ENCODE data around the gene AHNAK. TPM values are rescaled to one million over a fixed set of nuclear protein-coding genes. Genes with fewer than 3 reads are reported as not detected.
A peak's percentile ranks its signal among the peaks of the same experiment; 100 is the strongest.
"Not testable (repeated sequence)": the region's sequence is repeated elsewhere in the genome, so short reads cannot be mapped to it uniquely, and the experiment has no call there.

The AHNAK gene
- total RNA-seq, 2 donors from 2014 or later: 80.3 to 131 TPM

DNA sequence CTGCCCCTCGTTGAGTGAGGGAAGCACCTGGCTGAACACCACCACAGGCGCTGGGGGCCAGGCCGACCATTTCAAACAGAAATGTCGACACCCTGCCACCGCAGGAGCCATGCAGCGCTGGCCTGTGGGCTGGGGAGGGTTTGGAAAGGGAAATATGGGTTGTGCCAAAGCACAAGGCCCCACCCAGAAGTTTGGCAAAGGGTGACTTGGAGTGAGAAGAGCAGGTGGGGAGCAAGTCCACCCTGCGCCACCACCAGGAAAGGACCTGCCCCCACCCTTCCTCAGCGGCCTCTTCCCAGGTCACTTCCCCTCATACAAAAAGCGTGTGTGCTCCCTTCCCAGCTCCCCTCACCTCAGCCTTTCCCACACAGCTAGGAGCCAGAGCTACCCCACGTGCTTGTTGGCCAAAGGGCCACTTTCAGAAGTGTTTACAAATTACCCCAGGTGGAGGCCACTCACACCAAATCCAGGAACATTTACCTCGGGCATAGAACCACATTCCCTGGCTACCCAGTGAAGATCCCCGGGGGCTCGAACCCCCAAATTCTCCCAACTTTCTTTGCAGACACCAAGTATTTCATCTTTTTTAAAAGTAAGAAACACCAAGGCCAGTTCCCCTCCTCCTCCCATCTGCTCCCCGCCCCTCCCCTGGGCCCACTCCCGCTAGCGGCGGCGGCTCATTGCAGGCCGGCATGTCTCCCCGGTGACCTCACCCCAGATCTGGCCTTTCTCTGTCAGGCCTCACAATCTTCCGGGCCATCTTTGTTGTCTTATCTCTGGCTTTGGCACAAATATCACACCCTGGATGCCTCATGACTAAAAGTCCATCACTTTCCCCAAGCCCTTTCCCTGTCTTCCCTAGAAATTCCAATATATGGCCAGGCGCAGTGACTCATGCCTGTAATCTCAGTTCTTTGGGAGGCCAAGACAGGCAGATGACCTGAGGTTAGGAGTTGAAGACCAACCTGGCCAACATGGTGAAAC is 148.3 kb downstream of the AHNAK start:
- no peak overlapping the region for H3K4me3 Mint-ChIP-seq
- DNase-seq: no peak
- H3K27me3 Mint-ChIP-seq (ENCODE audit: low read depth): no peaks in the 10 kb centered on the region
- peaks cover 52% of the 10 kb centered on the region for H3K4me1 Mint-ChIP-seq (ENCODE audit: low read depth)
- ATAC-seq (replicated peaks in 1 of 2): no peak
- H3K9me3 Mint-ChIP-seq: no peaks in the 10 kb centered on the region
- no peak overlapping the region for H3K27ac Mint-ChIP-seq
- no peaks in the 10 kb centered on the region for H3K36me3 Mint-ChIP-seq (ENCODE audit: insufficient read depth in 2 of 2)

DNA sequence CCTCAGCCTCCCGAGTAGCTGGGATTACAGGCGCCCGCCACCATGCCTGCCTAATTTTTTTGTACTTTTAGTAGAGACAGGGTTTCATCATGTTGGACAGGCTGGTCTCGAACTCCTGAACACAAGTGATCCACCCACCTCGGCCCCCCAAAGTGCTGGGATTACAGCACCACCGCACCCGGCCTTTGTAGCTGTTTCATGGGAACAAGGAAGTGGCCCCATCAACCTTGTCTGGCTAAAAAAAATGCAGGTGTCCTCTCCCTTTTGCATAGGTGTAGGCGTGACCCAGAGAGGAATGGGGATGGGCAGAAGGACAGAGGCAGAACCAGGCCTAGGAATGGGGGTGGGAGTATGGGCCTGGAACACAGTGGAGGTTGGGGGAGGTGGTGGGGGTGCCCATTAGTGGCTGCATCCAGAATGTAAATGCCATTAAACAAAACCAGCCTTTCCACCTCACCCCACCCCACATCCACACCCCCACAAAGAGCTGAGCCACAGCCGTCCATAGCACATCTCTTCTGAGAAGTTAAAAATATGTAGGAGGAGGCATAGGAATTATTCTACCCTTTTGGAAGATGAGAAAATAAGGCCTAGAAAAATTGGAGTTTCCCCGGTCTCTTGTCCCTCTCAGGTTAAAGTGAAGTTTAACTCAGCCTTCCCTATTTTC is 150.6 kb downstream of the AHNAK start:
- H3K27me3 Mint-ChIP-seq (ENCODE audit: low read depth): no peaks in the 10 kb centered on the region
- no peaks in the 10 kb centered on the region for H3K9me3 Mint-ChIP-seq
- H3K4me1 Mint-ChIP-seq (ENCODE audit: low read depth): peaks cover 32% of the 10 kb centered on the region
- DNase-seq (no peak), ATAC-seq (replicated peaks in 1 of 2) (no peak)
- H3K4me3 Mint-ChIP-seq: no peak overlapping the region
- no peak overlapping the region for H3K27ac Mint-ChIP-seq
- no peaks in the 10 kb centered on the region for H3K36me3 Mint-ChIP-seq (ENCODE audit: insufficient read depth in 2 of 2)

DNA sequence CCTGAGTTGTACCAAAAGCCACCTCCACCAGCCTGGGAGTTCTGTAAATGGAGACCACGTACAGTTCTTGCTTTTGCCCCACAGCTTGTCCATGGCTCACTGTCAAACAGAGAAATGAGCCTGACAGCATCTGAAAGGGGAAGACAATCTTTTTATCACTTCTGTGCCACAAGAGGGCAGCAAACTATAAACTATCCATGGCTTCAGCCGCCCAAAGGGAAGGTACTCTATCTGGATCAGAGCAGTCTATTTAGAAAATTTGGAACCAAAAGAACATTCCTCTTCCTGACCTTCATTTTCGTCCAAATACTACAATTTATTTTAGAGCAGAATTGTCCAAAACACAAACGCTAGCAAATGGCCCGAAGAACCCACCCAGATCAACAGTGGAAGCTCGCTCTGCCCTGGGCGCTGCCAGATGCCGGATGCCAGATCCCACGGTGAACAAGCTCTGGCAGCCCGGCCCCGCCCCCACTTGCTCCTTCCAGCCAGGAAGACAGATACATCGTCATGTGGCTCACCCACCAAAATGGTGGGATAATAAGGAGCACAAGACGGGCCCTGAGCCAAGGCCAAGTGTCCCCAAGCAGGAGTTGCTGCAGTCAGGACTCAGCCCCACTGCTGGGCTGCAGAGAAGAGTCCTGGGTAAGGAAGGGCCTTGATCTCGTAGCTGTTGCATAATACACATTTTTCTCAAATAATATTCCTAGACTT is 151.6 kb downstream of the AHNAK start:
- no peaks in the 10 kb centered on the region for H3K27me3 Mint-ChIP-seq (ENCODE audit: low read depth)
- no peak overlapping the region for H3K4me3 Mint-ChIP-seq
- ATAC-seq (replicated peaks in 1 of 2) (peak; percentile 79 to 82), DNase-seq (peak; percentile 42 to 55)
- H3K4me1 Mint-ChIP-seq (ENCODE audit: low read depth): peaks cover 26% of the 10 kb centered on the region
- no peaks in the 10 kb centered on the region for H3K36me3 Mint-ChIP-seq (ENCODE audit: insufficient read depth in 2 of 2)
- peak overlapping the region; percentile 60 for H3K27ac Mint-ChIP-seq
- H3K9me3 Mint-ChIP-seq: no peaks in the 10 kb centered on the region

DNA sequence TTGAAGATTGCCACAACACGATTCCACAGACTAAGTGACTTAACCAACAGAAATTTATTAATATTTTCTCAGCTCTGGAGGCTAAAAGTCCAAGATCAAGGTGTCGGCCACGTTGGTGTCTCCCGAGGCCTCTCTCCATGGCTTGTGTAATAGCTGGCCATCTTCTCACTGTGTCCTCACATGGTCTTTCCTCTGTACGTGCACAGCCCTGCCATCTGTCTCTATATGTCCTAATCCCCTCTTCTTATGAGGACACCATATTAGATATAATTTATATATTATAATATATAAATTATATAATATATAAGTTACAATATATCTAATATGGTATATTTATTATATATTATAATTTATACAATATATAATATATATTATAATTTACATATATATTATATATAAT is 152.9 kb downstream of the AHNAK start:
- no peak for DNase-seq
- Mint-ChIP-seq H3K4me1 (ENCODE audit: low read depth) (peaks cover 13% of the 10 kb centered on the region), H3K9me3 (no peaks in the 10 kb centered on the region), H3K4me3 (no peak overlapping the region), H3K27ac (no peak overlapping the region), H3K27me3 (ENCODE audit: low read depth) (no peaks in the 10 kb centered on the region), H3K36me3 (ENCODE audit: insufficient read depth in 2 of 2) (no peaks in the 10 kb centered on the region)
- no peak for ATAC-seq (replicated peaks in 1 of 2)

DNA sequence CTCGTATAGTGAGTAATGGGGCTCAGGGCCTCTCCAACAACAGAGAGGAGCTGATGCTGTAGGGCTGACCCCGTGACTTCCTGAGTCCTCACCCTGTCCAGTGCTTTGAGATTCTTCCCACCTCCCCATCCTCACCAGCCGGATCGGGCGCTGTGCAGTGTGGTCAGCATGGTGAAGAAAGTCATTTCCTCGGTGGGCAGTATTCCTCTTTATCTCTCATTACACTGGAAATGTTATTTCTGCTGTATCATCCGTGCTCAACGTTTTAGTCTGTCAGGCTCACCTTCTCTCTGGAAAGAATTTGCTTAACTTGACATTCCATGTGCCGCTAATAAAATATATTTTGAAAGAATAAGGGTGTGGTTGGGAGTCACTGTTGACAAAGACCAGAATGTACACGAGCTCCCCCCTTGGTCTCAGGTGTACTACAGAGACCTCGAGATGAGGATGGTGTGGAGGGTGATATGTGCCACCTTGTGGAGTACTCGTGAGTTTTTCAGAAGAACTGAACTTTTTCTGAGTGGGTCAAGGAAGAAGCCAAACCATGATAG is 153.5 kb downstream of the AHNAK start:
- Mint-ChIP-seq H3K9me3 (no peaks in the 10 kb centered on the region), H3K4me1 (ENCODE audit: low read depth) (peaks cover 7% of the 10 kb centered on the region), H3K4me3 (no peak overlapping the region), H3K36me3 (ENCODE audit: insufficient read depth in 2 of 2) (no peaks in the 10 kb centered on the region), H3K27me3 (ENCODE audit: low read depth) (no peaks in the 10 kb centered on the region), H3K27ac (no peak overlapping the region)
- peak; percentile 62 to 64 for ATAC-seq (replicated peaks in 1 of 2)
- DNase-seq: peak in 1 of 2 donors; percentile 33

DNA sequence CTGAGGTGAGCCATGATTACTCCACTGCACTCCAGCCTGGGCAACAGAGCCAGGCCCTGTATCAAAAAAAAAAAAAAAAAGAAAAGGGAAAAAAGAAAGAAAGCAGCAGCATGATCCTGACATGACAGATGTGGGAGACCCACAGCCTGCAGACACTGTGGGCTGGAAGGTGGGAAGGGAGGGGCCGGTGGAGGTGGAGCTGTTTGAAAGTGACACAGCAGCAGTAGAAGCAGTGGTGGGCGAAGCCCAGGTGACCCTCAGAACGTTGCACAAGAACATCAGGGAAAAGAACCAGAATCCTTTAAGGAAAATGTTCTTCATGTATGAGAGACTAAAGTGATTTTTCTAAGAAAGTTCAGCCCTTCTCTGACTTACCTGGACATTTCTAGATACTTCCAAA is 154.1 kb downstream of the AHNAK start:
- no peak for ATAC-seq (replicated peaks in 1 of 2)
- DNase-seq: no peak
- no peaks in the 10 kb centered on the region for H3K27me3 Mint-ChIP-seq (ENCODE audit: low read depth)
- no peaks in the 10 kb centered on the region for H3K36me3 Mint-ChIP-seq (ENCODE audit: insufficient read depth in 2 of 2)
- no peak overlapping the region for H3K27ac Mint-ChIP-seq
- no peaks in the 10 kb centered on the region for H3K9me3 Mint-ChIP-seq
- peaks cover 6% of the 10 kb centered on the region for H3K4me1 Mint-ChIP-seq (ENCODE audit: low read depth)
- no peak overlapping the region for H3K4me3 Mint-ChIP-seq

DNA sequence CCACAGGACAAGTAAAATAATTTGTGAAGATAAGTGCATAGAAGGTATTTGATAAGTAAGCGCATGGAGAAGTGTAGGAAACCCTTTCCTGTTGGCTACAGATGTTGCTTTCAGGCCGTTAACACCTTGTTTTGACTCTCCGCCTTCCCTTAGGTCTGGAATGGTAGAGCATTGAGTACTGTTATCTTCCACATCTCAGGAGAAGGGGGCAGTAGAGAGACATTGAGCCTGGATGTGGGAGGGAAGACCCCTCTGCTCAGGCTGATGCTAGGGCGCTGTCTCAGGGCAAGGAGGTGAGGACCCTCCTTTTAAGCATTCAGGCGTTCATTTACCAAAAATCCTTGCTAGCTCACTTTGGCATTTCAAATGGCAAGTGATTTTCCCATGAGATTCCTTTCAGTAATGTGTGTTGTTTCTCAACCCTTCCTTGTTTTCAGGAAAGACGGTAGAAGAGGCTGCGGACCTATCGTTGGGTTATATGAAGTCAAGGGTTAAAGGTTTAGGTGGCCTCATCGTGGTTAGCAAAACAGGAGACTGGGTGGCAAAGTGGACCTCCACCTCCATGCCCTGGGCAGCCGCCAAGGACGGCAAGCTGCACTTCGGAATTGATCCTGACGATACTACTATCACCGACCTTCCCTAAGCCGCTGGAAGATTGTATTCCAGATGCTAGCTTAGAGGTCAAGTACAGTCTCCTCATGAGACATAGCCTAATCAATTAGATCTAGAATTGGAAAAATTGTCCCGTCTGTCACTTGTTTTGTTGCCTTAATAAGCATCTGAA is 154.8 kb downstream of the AHNAK start:
- H3K27ac Mint-ChIP-seq: no peak overlapping the region
- ATAC-seq (replicated peaks in 1 of 2): no peak
- no peaks in the 10 kb centered on the region for H3K36me3 Mint-ChIP-seq (ENCODE audit: insufficient read depth in 2 of 2)
- H3K27me3 Mint-ChIP-seq (ENCODE audit: low read depth): no peaks in the 10 kb centered on the region
- no peaks in the 10 kb centered on the region for H3K9me3 Mint-ChIP-seq
- DNase-seq: no peak
- H3K4me1 Mint-ChIP-seq (ENCODE audit: low read depth): peaks cover 8% of the 10 kb centered on the region
- H3K4me3 Mint-ChIP-seq: no peak overlapping the region

DNA sequence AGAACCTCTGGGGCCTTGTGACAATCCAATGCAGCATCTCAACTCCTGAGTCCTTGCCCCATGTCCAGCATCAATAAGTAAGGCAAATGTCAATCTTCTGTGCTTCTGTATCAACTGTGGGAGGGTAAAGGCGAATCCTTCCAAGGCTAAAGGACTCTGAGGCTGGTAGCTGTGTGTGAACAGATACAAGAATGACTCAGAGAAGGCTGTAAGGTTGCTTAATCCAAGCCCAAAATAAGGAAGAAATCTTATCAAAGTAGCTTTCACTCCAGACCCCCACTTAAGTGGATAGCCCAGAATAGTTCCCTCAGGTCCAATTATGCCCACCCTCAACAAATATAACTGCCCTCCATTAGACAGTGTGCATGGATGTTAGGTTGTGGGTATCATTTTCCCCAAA is 155.9 kb downstream of the AHNAK start:
- Mint-ChIP-seq H3K9me3 (no peaks in the 10 kb centered on the region), H3K36me3 (ENCODE audit: insufficient read depth in 2 of 2) (no peaks in the 10 kb centered on the region), H3K27me3 (ENCODE audit: low read depth) (no peaks in the 10 kb centered on the region), H3K4me3 (no peak overlapping the region), H3K27ac (no peak overlapping the region), H3K4me1 (ENCODE audit: low read depth) (peaks cover 14% of the 10 kb centered on the region)
- ATAC-seq (replicated peaks in 1 of 2): no peak
- DNase-seq: no peak

DNA sequence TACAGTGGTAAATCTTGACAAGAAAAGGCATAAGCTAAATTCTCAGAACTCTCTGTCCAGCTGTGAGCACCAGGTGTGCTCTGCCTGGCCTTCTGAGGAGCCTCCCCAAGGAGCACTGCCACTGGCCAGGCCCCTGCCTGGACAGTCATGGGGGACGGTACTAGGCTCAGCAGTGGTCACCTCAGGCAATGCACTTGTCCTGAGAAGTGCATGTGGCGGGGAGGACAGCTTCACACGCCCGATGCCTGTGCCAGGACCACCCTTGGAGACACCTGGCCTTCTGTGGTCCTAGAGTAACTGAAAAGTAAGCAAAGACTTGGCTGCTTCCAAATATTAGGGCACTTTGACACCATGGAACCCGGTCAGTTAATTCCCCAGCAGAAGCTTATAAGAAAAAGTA is 156.4 kb downstream of the AHNAK start:
- no peaks in the 10 kb centered on the region for H3K9me3 Mint-ChIP-seq
- no peaks in the 10 kb centered on the region for H3K27me3 Mint-ChIP-seq (ENCODE audit: low read depth)
- no peak for ATAC-seq (replicated peaks in 1 of 2)
- no peaks in the 10 kb centered on the region for H3K36me3 Mint-ChIP-seq (ENCODE audit: insufficient read depth in 2 of 2)
- no peak overlapping the region for H3K4me3 Mint-ChIP-seq
- no peak overlapping the region for H3K27ac Mint-ChIP-seq
- no peak for DNase-seq
- H3K4me1 Mint-ChIP-seq (ENCODE audit: low read depth): peaks cover 16% of the 10 kb centered on the region

DNA sequence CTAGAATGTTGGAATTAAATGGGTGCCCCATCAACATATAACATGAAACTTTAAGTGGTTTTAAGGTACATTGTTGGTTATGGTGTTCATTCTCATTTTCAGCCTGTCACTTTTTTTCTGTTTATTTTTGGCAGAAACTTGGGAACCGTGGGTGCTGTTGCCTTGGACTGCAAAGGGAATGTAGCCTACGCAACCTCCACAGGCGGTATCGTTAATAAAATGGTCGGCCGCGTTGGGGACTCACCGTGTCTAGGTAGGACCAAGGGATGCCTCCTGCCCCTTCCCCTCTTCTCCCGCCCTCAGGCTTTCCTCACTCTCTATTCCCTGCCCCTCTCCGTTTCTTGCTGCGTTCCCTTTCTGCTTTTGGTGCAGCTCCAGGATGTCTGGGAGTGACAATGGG is 157.6 kb downstream of the AHNAK start:
- no peak overlapping the region for H3K27ac Mint-ChIP-seq
- H3K27me3 Mint-ChIP-seq (ENCODE audit: low read depth): no peaks in the 10 kb centered on the region
- H3K36me3 Mint-ChIP-seq (ENCODE audit: insufficient read depth in 2 of 2): no peaks in the 10 kb centered on the region
- H3K4me3 Mint-ChIP-seq: no peak overlapping the region
- H3K4me1 Mint-ChIP-seq (ENCODE audit: low read depth): peaks cover 13% of the 10 kb centered on the region
- H3K9me3 Mint-ChIP-seq: no peaks in the 10 kb centered on the region
- ATAC-seq (replicated peaks in 1 of 2): no peak
- no peak for DNase-seq

DNA sequence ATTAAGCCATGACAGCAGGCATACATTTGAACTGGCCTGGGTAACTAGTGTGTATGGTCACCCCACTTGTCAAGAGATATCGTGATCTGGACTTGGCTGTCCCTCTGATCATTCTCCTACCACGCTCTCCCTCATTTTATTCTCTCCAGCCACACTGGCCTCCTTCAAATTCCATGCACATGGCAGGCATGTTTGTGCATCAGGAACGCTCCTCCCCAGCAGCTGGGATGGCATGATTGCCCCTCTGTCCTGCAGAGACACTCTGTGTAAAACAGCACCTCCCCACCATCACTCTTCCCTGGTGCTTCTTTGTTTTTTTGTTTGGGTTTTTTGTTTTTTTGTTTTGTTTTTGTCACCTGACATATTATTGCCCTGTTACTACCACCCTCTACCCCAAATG is 159.2 kb downstream of the AHNAK start:
- Mint-ChIP-seq H3K9me3 (no peaks in the 10 kb centered on the region), H3K4me3 (no peak overlapping the region), H3K4me1 (ENCODE audit: low read depth) (peaks cover 13% of the 10 kb centered on the region), H3K36me3 (ENCODE audit: insufficient read depth in 2 of 2) (no peaks in the 10 kb centered on the region), H3K27me3 (ENCODE audit: low read depth) (no peaks in the 10 kb centered on the region), H3K27ac (no peak overlapping the region)
- DNase-seq (no peak), ATAC-seq (replicated peaks in 1 of 2) (no peak)

DNA sequence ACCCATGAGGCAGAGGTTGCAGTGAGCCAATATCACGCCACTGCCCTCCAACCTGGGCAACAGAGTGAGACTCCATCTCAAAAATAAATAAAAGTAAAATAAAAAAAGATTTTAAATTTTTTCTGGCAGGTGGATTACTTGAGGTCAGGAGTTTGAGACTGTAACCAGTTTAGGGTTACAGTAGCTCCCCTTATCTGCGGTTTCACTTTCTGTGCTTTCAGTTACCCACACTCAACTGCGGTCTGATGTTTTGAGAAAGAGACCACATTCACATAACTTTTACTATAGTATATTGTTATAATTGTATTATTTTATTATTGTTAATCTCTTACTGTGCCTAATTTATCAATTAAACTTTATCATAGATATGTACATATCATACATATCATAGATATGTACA is 160.5 kb downstream of the AHNAK start:
- not testable (repeated sequence) for H3K9me3 Mint-ChIP-seq; H3K27ac Mint-ChIP-seq; H3K27me3 Mint-ChIP-seq (ENCODE audit: low read depth); H3K36me3 Mint-ChIP-seq (ENCODE audit: insufficient read depth in 2 of 2); H3K4me3 Mint-ChIP-seq
- peaks cover 18% of the 10 kb centered on the region for H3K4me1 Mint-ChIP-seq (ENCODE audit: low read depth)
- ATAC-seq (replicated peaks in 1 of 2): peak; percentile 58 to 61
- DNase-seq: peak in 1 of 2 donors; percentile 24
